HCT116 (cell line): ENCODE measurements around the gene ZNF784. TPM values are rescaled to one million over a fixed set of nuclear protein-coding genes. Genes with fewer than 3 reads are reported as not detected.

Source experiments
- ATAC-seq: fragments of 200-7000 bp; cut with Tn5 transposase; 2 replicates; pipeline ENCODE4 v1.9.1; 2020; ENCODE audit warnings: mild to moderate bottlenecking, moderate library complexity
- BruUV-seq: library from RNA; stranded (reverse); fragments of 400-500 nt; replicated peaks from 2 replicates; lab custom pipeline; 2021; lab: Mats Ljungman, UMichigan
- CTCF ChIA-PET: fragments of 300-600 bp; sonication (Branson Sonifier 250); formaldehyde crosslinking; loops from one replicate; lab custom pipeline; 2021; ENCODE audit warnings: antibody characterized with exemption; lab: Charles Lee
- POLR2A ChIA-PET: fragments of 300-600, 350-600 bp; sonication (Branson Sonifier 250); formaldehyde crosslinking; loops from one replicate; lab custom pipeline; 2021; ENCODE audit warnings: antibody characterized with exemption; lab: Charles Lee
- RAD21 ChIA-PET, 2 experiments: fragments of 300-600 bp; sonication (Branson Sonifier 250); formaldehyde crosslinking; loops; one replicate each; lab custom pipeline; 2023; ENCODE audit warnings: low total read pairs in 2 of 2; ENCODE audit not compliant: uncharacterized antibody in 2 of 2, unreplicated experiment in 2 of 2, low non-redundant PET in 1 of 2; lab: Charles Lee
- DNase-seq: peaks from one replicate; pipeline ENCODE4 v3.0.0-alpha.2; 2010; ENCODE audit warnings: low read depth, low spot score
- H2AFZ ChIP-seq: fragments of 200-600 bp; shearing (Covaris generic), sonication (generic); 2 replicates; pipeline ENCODE4 v1.6.1; 2017; ENCODE audit warnings: low read depth, mixed run types, mixed read lengths, antibody characterized with exemption, low read length; ENCODE audit not compliant: poor library complexity, severe bottlenecking
- H3K27ac ChIP-seq: 2 replicates; pipeline ENCODE4 v1.5.1; 2012; ENCODE audit warnings: low read depth, low read length
- H3K27me3 ChIP-seq: fragments of 200-600 bp; sonication (generic); 2 replicates; pipeline ENCODE4 v1.6.1; 2016; ENCODE audit warnings: mixed run types, low read length, mixed read lengths; ENCODE audit not compliant: insufficient read depth
- H3K36me3 ChIP-seq, 2 experiments: fragments of 200-500 bp in 1 of 2; fragments of 200-600 bp in 1 of 2; sonication (Bioruptor generic) in 1 of 2; sonication (generic) in 1 of 2; 2 replicates each; pipeline versions ENCODE4 v1.5.1 to v1.6.1; 2014 to 2016; ENCODE audit warnings: low read length in 2 of 2, inconsistent platforms in 1 of 2, mixed read lengths in 1 of 2, mixed run types in 1 of 2; ENCODE audit not compliant: insufficient read depth in 2 of 2, control insufficient read depth in 1 of 2
- H3K4me1 ChIP-seq, 2 experiments: fragments of 200-600 bp in 1 of 2; sonication (generic) in 1 of 2; 2 replicates each; pipeline versions ENCODE4 v1.5.1 to v1.6.1; 2012 to 2017; ENCODE audit warnings: low read length in 2 of 2, inconsistent platforms in 1 of 2, mild to moderate bottlenecking in 1 of 2, mixed read lengths in 1 of 2, mixed run types in 1 of 2, moderate library complexity in 1 of 2; ENCODE audit not compliant: insufficient read depth in 2 of 2, control insufficient read depth in 1 of 2
- H3K4me2 ChIP-seq: fragments of 200-600 bp; sonication (generic); 2 replicates; pipeline ENCODE4 v1.6.1; 2017; ENCODE audit warnings: mixed run types, low read length, mixed read lengths
- H3K4me3 ChIP-seq, 2 experiments: fragments of 200-600 bp in 1 of 2; sonication (generic) in 1 of 2; replicated peaks in 1 of 2; 2 replicates each; pipeline ENCODE4 v1.5.1; 2011 to 2016; ENCODE audit warnings: low read length in 2 of 2, control low read depth in 1 of 2, low read depth in 1 of 2, mild to moderate bottlenecking in 1 of 2, mixed read lengths in 1 of 2, mixed run types in 1 of 2
- H3K79me2 ChIP-seq: fragments of 200-600 bp; sonication (generic); 2 replicates; pipeline ENCODE4 v1.6.1; 2017; ENCODE audit warnings: mild to moderate bottlenecking, mixed run types, low read length, moderate library complexity, mixed read lengths; ENCODE audit not compliant: insufficient read depth
- H3K9ac ChIP-seq: fragments of 200-600 bp; sonication (generic); 2 replicates; pipeline ENCODE4 v1.6.1; 2016; ENCODE audit warnings: low read length, mixed read lengths
- H3K9me2 ChIP-seq: fragments of 200-600 bp; sonication (generic), shearing (Covaris generic); 2 replicates; pipeline ENCODE4 v1.6.1; 2017; ENCODE audit warnings: mixed run types, mild to moderate bottlenecking, moderate library complexity; ENCODE audit not compliant: insufficient read depth
- H3K9me3 ChIP-seq, 2 experiments: fragments of 200-500 bp in 1 of 2; fragments of 200-600 bp in 1 of 2; sonication (Bioruptor generic) in 1 of 2; sonication (generic) in 1 of 2; 2 replicates each; pipeline ENCODE4 v1.6.1; 2014 to 2017; ENCODE audit warnings: low read length in 2 of 2, mixed read lengths in 2 of 2, inconsistent platforms in 1 of 2, low read depth in 1 of 2, mild to moderate bottlenecking in 1 of 2, mixed run types in 1 of 2, moderate library complexity in 1 of 2; ENCODE audit not compliant: control insufficient read depth in 1 of 2, insufficient read depth in 1 of 2
- H4K20me1 ChIP-seq: fragments of 200-600 bp; sonication (generic), shearing (Covaris generic); 2 replicates; pipeline ENCODE4 v1.6.1; 2017; ENCODE audit warnings: mixed run types, mild to moderate bottlenecking, moderate library complexity; ENCODE audit not compliant: insufficient read depth
- ATF3 ChIP-seq: IDR thresholded peaks from 2 replicates; pipeline ENCODE4 v1.6.1; 2012
- CBX3 ChIP-seq: IDR thresholded peaks from 2 replicates; pipeline ENCODE4 v1.6.1; 2012; ENCODE audit warnings: low read depth
- CTCF ChIP-seq, 3 experiments: fragments of 200-600 bp in 1 of 3; sonication (generic) in 1 of 3; IDR thresholded peaks in 2 of 3; conservative IDR thresholded peaks in 1 of 3; 2 replicates each; pipeline ENCODE4 v1.5.1; 2012 to 2017; ENCODE audit warnings: low read depth in 2 of 3, low read length in 2 of 3, antibody characterized with exemption in 1 of 3, borderline replicate concordance in 1 of 3, control low read depth in 1 of 3, mild to moderate bottlenecking in 1 of 3, mixed read lengths in 1 of 3, mixed run types in 1 of 3, moderate library complexity in 1 of 3; ENCODE audit not compliant: insufficient read depth in 1 of 3
- EGR1 ChIP-seq: IDR thresholded peaks from 2 replicates; pipeline ENCODE4 v1.6.1; 2012; ENCODE audit warnings: low read depth
- ELF1 ChIP-seq: IDR thresholded peaks from 2 replicates; pipeline ENCODE4 v1.6.1; 2012; ENCODE audit warnings: low read depth, borderline replicate concordance
- EZH2 ChIP-seq: fragments of 200-600 bp; sonication (generic); IDR thresholded peaks from 2 replicates; pipeline ENCODE4 v1.6.1; 2017; ENCODE audit warnings: antibody characterized with exemption, mixed run types
- EZH2phosphoT487 ChIP-seq: fragments of 200-600 bp; IDR thresholded peaks from 2 replicates; pipeline ENCODE4 v1.6.1; 2018; ENCODE audit warnings: antibody characterized with exemption, borderline replicate concordance
- JUND ChIP-seq: IDR thresholded peaks from 2 replicates; pipeline ENCODE4 v1.6.1; 2012
- MAX ChIP-seq: IDR thresholded peaks from 2 replicates; pipeline ENCODE4 v1.6.1; 2012
- POLR2A ChIP-seq: IDR thresholded peaks from 2 replicates; pipeline ENCODE4 v1.7.0; 2011; ENCODE audit warnings: borderline replicate concordance; ENCODE audit not compliant: insufficient read depth, insufficient read length; ENCODE audit errors: extremely low read depth
- POLR2AphosphoS5 ChIP-seq: IDR thresholded peaks from 2 replicates; pipeline ENCODE4 v1.6.1; 2011; ENCODE audit warnings: mild to moderate bottlenecking, low read depth, low read length, moderate library complexity
- RAD21 ChIP-seq: IDR thresholded peaks from 2 replicates; pipeline ENCODE4 v1.6.1; 2012; ENCODE audit warnings: low read depth, mild to moderate bottlenecking
- REST ChIP-seq: IDR thresholded peaks from 2 replicates; pipeline ENCODE4 v1.6.1; 2012; ENCODE audit warnings: low read depth
- SIN3A ChIP-seq: IDR thresholded peaks from 2 replicates; pipeline ENCODE4 v1.6.1; 2012; ENCODE audit warnings: low read depth
- SRF ChIP-seq: IDR thresholded peaks from 2 replicates; pipeline ENCODE4 v1.6.1; 2012; ENCODE audit warnings: low read depth
- TCF7L2 ChIP-seq: IDR thresholded peaks from 2 replicates; pipeline ENCODE4 v1.7.0; 2011; ENCODE audit warnings: borderline replicate concordance, inconsistent platforms; ENCODE audit not compliant: insufficient read depth, insufficient read length; ENCODE audit errors: extremely low read depth
- YY1 ChIP-seq: IDR thresholded peaks from 2 replicates; pipeline ENCODE4 v1.6.1; 2011; ENCODE audit warnings: low read length, low read depth, moderate library complexity, mild to moderate bottlenecking; ENCODE audit not compliant: insufficient replicate concordance; ENCODE audit errors: extremely low read depth
- ZFX ChIP-seq: fragments of 450-650 bp; IDR thresholded peaks from 2 replicates; pipeline ENCODE4 v1.6.1; 2017
- ZNF274 ChIP-seq: fragments of 200-500 bp; sonication (Bioruptor generic); IDR thresholded peaks from 2 replicates; pipeline ENCODE4 v1.6.1; 2014; ENCODE audit warnings: mild to moderate bottlenecking, low read depth, low read length, inconsistent platforms
- intact Hi-C: fragments of 100-400 bp; cut with micrococcal nuclease; formaldehyde crosslinking; loops from 2 replicates; pipeline ENCODE4 v1.10.0; 2022
- total RNA-seq: library from RNA; stranded (reverse); gene quantifications from one replicate; pipeline ENCODE4 v1.2.1, GENCODE V29; 2021; ENCODE audit not compliant: unreplicated experiment

Gene ZNF784
- total RNA-seq, 1 experiment from 2014 or later: 5.3 TPM

- Histone ChIP-seq H3K9ac (no peak overlapping the region), H3K79me2 (peaks cover 50% of the 10 kb centered on the region), H3K9me2 (no peaks in the 10 kb centered on the region), H3K4me1 (peaks cover 10 to 18% of the 10 kb centered on the region in 2 experiments), H3K27ac (no peak overlapping the region), H3K4me2 (no peak overlapping the region), H3K9me3 (no peaks in the 10 kb centered on the region), H3K4me3 (no peak overlapping the region), H3K36me3 (peaks cover 6 to 18% of the 10 kb centered on the region in 2 experiments; a peak in 3 of 4 replicates), H2AFZ (no peak overlapping the region), H3K27me3 (no peaks in the 10 kb centered on the region)
- RAD21 ChIA-PET: no interaction called here
- POLR2A ChIA-PET: interaction anchor here (1.3 kb wide), 1 partner anchor 10 kb away, joined by 3 read pairs; the partner anchor contains the start of gene FIZ1
- no peak for DNase-seq
- CTCF ChIA-PET: no interaction called here
- no peak for ATAC-seq
- no TSS peak for BruUV-seq
- intact Hi-C loops: no loop called here
- TF ChIP-seq ZFX (no peak), SIN3A (no peak), POLR2AphosphoS5 (no peak), SRF (no peak), MAX (no peak), JUND (no peak), CBX3 (no peak), EZH2 (no peak), YY1 (no peak), CTCF (IDR thresholded peaks at IDR 0.05 in 2 of 3, conservative IDR thresholded peaks at IDR 0.05 in 1 of 3; ENCODE audit: borderline replicate concordance in 1 of 3, insufficient read depth in 1 of 3, low read depth in 2 of 3, low read length in 2 of 3) (no peak), ELF1 (no peak), EGR1 (no peak), TCF7L2 (no peak), ATF3 (no peak), RAD21 (no peak), EZH2phosphoT487 (no peak), ZNF274 (no peak), POLR2A (no peak), REST (no peak)
- TF ChIP-seq, all 23 proteins: peak for 0
- H4K20me1 ChIP-seq: no peaks in the 10 kb centered on the region
Measured at GRCh38 chr19:55609326-55609725, 15.0 kb downstream of the ZNF784 start.
